GM19351 (cell line): ENCODE measurements around the gene NLRX1.
"Not testable (repeated sequence)": the region's sequence is repeated elsewhere in the genome, so short reads cannot be mapped to it uniquely, and the experiment has no call there.

ENCODE experiments used
- ATAC-seq: cut with Tn5 transposase; IDR thresholded peaks from one replicate; pipeline ENCODE4 v1.9.1; 2021; ENCODE audit warnings: mild to moderate bottlenecking, moderate library complexity; ENCODE audit not compliant: unreplicated experiment

NLRX1 gene

GRCh38 chr11:119181677-119182412 is 13.3 kb downstream of the NLRX1 start:
- ATAC-seq, result no peak

GRCh38 chr11:119184399-119184798 is 15.9 kb downstream of the NLRX1 start:
- ATAC-seq, result not testable (repeated sequence)

- ATAC-seq, result no peak
These were observed 17.6 kb downstream of the NLRX1 start for GRCh38 chr11:119185981-119186634.

GRCh38 chr11:119187123-119187892 is 18.8 kb downstream of the NLRX1 start:
- no peak for ATAC-seq

GRCh38 chr11:119188067-119188466 is 19.5 kb downstream of the NLRX1 start:
- ATAC-seq, result no peak

GRCh38 chr11:119188887-119189286 is 20.4 kb downstream of the NLRX1 start:
- ATAC-seq, result no peak

GRCh38 chr11:119189393-119189792 is 20.9 kb downstream of the NLRX1 start:
- ATAC-seq, result no peak

- ATAC-seq, result no peak
These were observed 22.0 kb downstream of the NLRX1 start for GRCh38 chr11:119190531-119190930.

GRCh38 chr11:119191265-119191664 is 22.7 kb downstream of the NLRX1 start:
- ATAC-seq, result not testable (repeated sequence)

- ATAC-seq, result no peak
These were observed 23.6 kb downstream of the NLRX1 start for GRCh38 chr11:119192111-119192510.

- no peak for ATAC-seq
These were observed 24.5 kb downstream of the NLRX1 start for GRCh38 chr11:119193001-119193400.

- ATAC-seq, result no peak
These were observed 25.1 kb downstream of the NLRX1 start for GRCh38 chr11:119193626-119194025.

- no peak for ATAC-seq
These were observed 26.4 kb downstream of the NLRX1 start for GRCh38 chr11:119194811-119195440.

- ATAC-seq, result no peak
These were observed 27.2 kb downstream of the NLRX1 start for GRCh38 chr11:119195680-119196079.

GRCh38 chr11:119196833-119197483 is 28.4 kb downstream of the NLRX1 start:
- no peak for ATAC-seq

GRCh38 chr11:119198925-119199324 is 30.4 kb downstream of the NLRX1 start:
- ATAC-seq, result no peak

- ATAC-seq, result not testable (repeated sequence)
These were observed 32.7 kb downstream of the NLRX1 start for GRCh38 chr11:119201236-119201635.

GRCh38 chr11:119202554-119202953 is 34.0 kb downstream of the NLRX1 start:
- no peak for ATAC-seq

- no peak for ATAC-seq
These were observed 35.5 kb downstream of the NLRX1 start for GRCh38 chr11:119204066-119204465.

GRCh38 chr11:119205080-119205479 is 36.6 kb downstream of the NLRX1 start:
- ATAC-seq, result no peak
